HG03135 (cell line): ENCODE data around the gene DAPK1.

Experiments
- ATAC-seq: cut with Tn5 transposase; IDR thresholded peaks from one replicate; pipeline ENCODE4 v1.9.1; 2021; ENCODE audit warnings: mild to moderate bottlenecking, moderate library complexity; ENCODE audit not compliant: unreplicated experiment

The DAPK1 gene

GRCh38 chr9:87662808-87663528 is 165.3 kb downstream of the DAPK1 start:
- ATAC-seq: no peak

DNA sequence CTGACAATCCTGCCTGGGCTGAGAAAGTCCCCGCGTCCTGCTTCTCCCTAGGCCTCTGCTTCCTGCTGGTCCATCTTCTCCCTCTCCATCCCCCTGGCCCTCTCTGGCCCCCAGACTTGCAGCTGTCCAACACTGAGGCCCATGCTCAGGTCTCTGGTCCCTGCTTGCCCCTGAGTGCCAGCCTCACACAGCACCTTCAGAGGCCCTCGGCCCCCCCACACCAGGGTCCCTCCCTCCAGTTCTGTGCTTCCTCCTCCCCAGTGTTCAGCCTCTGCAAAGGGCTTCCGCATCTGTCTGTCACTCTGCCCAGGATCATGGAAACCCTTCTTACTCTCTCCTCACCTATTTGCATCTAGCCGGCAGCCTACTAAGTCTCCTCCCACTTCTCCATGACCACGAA is 165.9 kb downstream of the DAPK1 start:
- no peak for ATAC-seq

- ATAC-seq: no peak
Observed at GRCh38 chr9:87664153-87665060, 166.7 kb downstream of the DAPK1 start.

DNA sequence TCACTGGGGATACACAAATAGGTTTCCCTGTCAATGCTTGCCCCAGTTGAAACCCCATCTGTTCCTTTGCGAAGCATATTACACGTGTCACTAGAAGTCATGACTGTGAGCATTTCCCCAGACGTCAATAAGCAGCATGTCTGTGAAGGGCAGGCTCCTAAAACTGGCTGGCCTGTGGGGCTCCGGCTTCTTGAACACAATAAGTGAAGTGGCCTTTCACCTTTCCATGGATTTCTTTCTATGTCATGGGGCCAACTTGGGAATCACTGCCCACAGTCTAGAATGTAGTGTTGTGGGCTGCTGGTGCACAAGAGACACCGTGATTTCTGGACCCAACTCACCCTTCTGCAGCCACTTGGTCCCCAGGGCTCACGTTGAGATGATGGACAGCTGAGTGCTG is 167.8 kb downstream of the DAPK1 start:
- no peak for ATAC-seq

DNA sequence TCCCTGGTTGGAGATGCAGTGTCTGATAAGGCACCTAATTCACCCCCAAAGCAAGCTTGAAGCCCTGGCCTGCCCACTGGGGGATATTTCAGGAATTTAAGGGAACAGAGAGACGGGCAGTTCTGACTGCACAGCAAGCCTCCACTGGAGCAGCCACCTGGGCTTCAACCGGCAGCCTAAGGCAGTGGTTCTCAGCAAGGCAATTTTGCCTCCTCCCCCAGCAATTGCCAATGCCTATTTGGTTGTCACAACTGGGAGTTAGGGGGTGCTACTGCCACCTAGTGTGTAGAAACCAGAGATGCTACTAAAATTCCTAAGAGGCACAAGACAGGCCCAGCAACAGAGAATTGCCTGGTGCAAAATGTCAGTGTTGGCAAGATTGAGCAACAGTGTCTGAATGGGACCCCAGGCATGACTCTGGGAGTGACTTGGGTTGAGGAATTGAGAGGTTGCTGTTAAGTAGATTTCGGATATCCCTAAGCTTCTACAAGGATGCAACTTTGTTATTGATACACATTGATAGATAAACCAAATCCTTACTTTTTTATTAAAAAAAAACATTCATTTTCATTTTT is 169.6 kb downstream of the DAPK1 start:
- no peak for ATAC-seq

GRCh38 chr9:87668222-87668621 is 170.6 kb downstream of the DAPK1 start:
- ATAC-seq: no peak

- no peak for ATAC-seq
Observed at GRCh38 chr9:87668722-87669121, 171.1 kb downstream of the DAPK1 start.

GRCh38 chr9:87670572-87671264 is 173.1 kb downstream of the DAPK1 start:
- ATAC-seq: no peak

DNA sequence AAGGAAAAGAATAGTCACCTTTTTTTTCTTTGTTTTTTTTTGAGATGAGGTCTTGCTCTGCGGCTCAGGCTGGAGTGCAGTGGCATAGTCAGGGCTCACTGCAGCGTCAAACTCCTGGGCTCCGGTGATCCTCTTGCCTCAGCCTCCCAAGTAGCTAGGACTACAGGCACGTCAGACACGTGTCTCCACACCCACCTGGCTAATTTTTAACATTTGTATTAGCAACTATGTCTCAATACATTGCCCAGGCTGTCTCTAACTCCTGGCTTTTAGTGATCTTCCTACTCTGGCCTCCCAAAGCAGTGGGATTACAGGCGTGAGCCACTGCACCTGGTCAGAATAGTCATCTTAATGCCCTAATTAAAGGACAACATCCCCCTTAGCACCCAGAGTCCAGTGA is 173.8 kb downstream of the DAPK1 start:
- no peak for ATAC-seq

GRCh38 chr9:87671925-87672324 is 174.3 kb downstream of the DAPK1 start:
- ATAC-seq: no peak

DNA sequence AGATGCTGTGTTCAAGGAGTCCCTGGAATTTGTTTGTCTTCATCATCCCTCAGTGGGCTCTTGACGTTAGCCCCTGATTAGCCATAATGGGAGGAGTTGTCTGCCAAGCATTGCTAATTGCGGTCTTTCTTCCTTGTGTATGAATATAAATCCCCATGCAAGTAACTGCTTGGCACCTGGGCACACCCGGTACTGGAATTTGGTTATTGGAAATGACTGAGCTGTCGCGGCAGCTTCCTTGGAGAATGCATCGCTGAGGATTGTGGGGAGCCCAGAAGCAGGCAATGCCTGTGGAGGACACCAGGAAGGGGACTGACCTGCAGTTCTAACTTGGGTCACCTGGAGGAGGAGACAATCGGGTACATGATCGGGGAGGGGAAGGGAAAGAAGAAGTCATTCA is 174.9 kb downstream of the DAPK1 start:
- ATAC-seq: no peak

GRCh38 chr9:87673446-87674120 is 175.9 kb downstream of the DAPK1 start:
- ATAC-seq: no peak

- ATAC-seq: no peak
Observed at GRCh38 chr9:87674565-87675299, 177.1 kb downstream of the DAPK1 start.

DNA sequence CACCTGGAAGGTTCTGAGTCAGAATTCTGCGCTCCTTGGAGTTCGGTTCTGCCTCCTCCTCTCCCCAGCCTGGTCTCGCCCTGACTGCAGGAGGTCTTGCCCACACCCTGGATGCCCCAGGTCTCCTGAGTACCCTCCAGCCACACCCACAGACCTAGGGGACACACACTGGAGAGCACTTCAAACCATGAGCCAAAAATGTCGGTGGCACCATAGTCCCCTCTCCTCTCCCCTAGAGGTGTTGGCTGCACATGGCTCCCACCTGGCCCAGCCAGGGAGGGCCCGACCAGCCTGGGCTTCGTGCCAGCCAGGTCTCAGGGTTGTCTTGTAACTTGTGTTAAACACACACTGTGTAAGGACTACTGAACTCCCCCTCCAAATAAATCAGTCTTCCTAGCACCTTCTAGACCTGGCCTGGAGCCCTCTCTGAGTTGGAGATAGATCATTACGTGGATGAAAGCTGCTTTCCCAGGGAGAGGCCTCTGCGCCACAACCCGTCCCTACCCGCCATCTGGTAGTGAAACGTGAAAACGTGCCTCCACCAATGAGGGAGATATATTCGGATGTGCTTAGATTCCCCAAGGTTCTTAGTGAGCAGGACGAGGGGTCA is 178.3 kb downstream of the DAPK1 start:
- ATAC-seq: no peak

GRCh38 chr9:87676976-87677775 is 179.5 kb downstream of the DAPK1 start:
- no peak for ATAC-seq

GRCh38 chr9:87677776-87678587 is 180.3 kb downstream of the DAPK1 start:
- no peak for ATAC-seq

DNA sequence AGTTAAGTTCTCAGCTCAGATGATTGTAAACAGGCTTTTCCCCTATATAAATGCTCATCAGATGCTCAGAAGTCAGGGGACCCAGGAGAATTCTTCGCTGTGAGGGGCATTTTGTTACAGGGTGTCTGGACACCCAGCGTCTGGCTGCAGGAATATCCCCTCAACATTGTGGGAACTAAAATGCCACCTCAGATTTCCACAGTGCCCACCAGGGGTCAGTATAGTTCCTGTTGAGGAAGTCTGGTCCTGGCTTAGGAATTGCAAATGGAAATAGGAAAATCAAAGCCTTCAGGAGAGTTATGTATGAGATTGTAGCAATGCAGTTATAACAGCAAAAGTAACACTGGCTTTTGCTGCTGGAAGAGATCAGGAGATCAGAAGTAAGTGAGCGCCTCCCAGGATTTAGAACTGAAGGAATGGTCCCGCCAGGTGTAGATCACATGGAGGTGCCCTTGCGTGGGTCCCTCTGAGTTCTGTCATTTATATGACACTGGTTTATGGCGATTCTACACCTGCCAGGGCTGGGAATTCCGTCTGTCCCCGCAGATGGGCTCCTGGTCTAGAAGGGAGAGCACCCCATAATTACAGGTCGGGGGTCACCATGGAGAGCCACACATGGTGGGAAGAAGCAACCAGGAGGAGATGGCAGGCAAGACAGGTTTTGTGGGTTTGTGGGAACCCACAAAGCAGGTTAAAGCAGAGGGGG is 181.1 kb downstream of the DAPK1 start:
- ATAC-seq: no peak
